ENCODE data around the gene HECTD1.

GRCh38 chr14:31060253-31060875 lies 147.2 kb downstream of the HECTD1 start:
- TF ChIP-seq POLR2AphosphoS5 (IDR thresholded peaks at IDR 0.05; ENCODE audit: low read depth, low read length) = no peak
- TF ChIP-seq POLR2A (IDR thresholded peaks at IDR 0.05; ENCODE audit: low read depth, low read length) = no peak
- TF ChIP-seq TAF1 (IDR thresholded peaks at IDR 0.05; ENCODE audit: low read depth, low read length) = no peak

Data from GM12891 (cell line).